ENCODE results near the gene PCCA.
"Not testable (repeated sequence)": the region's sequence is repeated elsewhere in the genome, so short reads cannot be mapped to it uniquely, and the experiment has no call there.

The PCCA gene

GRCh38 chr13:100098445-100099116, 9.7 kb downstream of the PCCA start:
- no peak for DNase-seq (ENCODE audit: low read depth)

GRCh38 chr13:100099117-100099445, 10.2 kb downstream of the PCCA start:
- not testable (repeated sequence) for DNase-seq (ENCODE audit: low read depth)

GRCh38 chr13:100100115-100100879, 11.4 kb downstream of the PCCA start:
- DNase-seq (ENCODE audit: low read depth), result no peak

GRCh38 chr13:100102042-100102441, 13.1 kb downstream of the PCCA start:
- DNase-seq (ENCODE audit: low read depth), result no peak

- DNase-seq (ENCODE audit: low read depth), result no peak
Observed at GRCh38 chr13:100106005-100106404, 17.1 kb downstream of the PCCA start.

- no peak for DNase-seq (ENCODE audit: low read depth)
Observed at GRCh38 chr13:100106705-100107104, 17.8 kb downstream of the PCCA start.

- DNase-seq (ENCODE audit: low read depth), result no peak
Observed at GRCh38 chr13:100108913-100109507, 20.1 kb downstream of the PCCA start.

GRCh38 chr13:100110269-100110668, 21.4 kb downstream of the PCCA start:
- no peak for DNase-seq (ENCODE audit: low read depth)

GRCh38 chr13:100112186-100112838, 23.4 kb downstream of the PCCA start:
- DNase-seq (ENCODE audit: low read depth), result no peak

GRCh38 chr13:100115693-100116254, 26.9 kb downstream of the PCCA start:
- DNase-seq (ENCODE audit: low read depth), result no peak

- DNase-seq (ENCODE audit: low read depth), result no peak
Observed at GRCh38 chr13:100124265-100124664, 35.4 kb downstream of the PCCA start.

GRCh38 chr13:100125946-100126345, 37.1 kb downstream of the PCCA start:
- no peak for DNase-seq (ENCODE audit: low read depth)

- DNase-seq (ENCODE audit: low read depth), result peak; percentile 15
Observed at GRCh38 chr13:100128373-100128772, 39.5 kb downstream of the PCCA start.

- no peak for DNase-seq (ENCODE audit: low read depth)
Observed at GRCh38 chr13:100128838-100129237, 39.9 kb downstream of the PCCA start.

- DNase-seq (ENCODE audit: low read depth), result no peak
Observed at GRCh38 chr13:100129605-100130004, 40.7 kb downstream of the PCCA start.

GRCh38 chr13:100130092-100130491, 41.2 kb downstream of the PCCA start:
- no peak for DNase-seq (ENCODE audit: low read depth)

- no peak for DNase-seq (ENCODE audit: low read depth)
Observed at GRCh38 chr13:100130930-100131511, 42.1 kb downstream of the PCCA start.

- DNase-seq (ENCODE audit: low read depth), result peak; percentile 42
Observed at GRCh38 chr13:100131863-100132574, 43.1 kb downstream of the PCCA start.

GRCh38 chr13:100138859-100139491, 50.1 kb downstream of the PCCA start:
- DNase-seq (ENCODE audit: low read depth), result no peak

GRCh38 chr13:100139817-100140216, 50.9 kb downstream of the PCCA start:
- no peak for DNase-seq (ENCODE audit: low read depth)

- DNase-seq (ENCODE audit: low read depth), result no peak
Observed at GRCh38 chr13:100140441-100140840, 51.5 kb downstream of the PCCA start.

Measured in stimulated activated CD4-positive, alpha-beta T cell treated with anti-CD3 and anti-CD28 coated beads, Interleukin-2, amount 100 ng/mL, for 4 hours (primary cell).